Measurements from ENCODE around the gene HGF.
"Not testable (repeated sequence)": the region's sequence is repeated elsewhere in the genome, so short reads cannot be mapped to it uniquely, and the experiment has no call there.

Gene HGF

DNA sequence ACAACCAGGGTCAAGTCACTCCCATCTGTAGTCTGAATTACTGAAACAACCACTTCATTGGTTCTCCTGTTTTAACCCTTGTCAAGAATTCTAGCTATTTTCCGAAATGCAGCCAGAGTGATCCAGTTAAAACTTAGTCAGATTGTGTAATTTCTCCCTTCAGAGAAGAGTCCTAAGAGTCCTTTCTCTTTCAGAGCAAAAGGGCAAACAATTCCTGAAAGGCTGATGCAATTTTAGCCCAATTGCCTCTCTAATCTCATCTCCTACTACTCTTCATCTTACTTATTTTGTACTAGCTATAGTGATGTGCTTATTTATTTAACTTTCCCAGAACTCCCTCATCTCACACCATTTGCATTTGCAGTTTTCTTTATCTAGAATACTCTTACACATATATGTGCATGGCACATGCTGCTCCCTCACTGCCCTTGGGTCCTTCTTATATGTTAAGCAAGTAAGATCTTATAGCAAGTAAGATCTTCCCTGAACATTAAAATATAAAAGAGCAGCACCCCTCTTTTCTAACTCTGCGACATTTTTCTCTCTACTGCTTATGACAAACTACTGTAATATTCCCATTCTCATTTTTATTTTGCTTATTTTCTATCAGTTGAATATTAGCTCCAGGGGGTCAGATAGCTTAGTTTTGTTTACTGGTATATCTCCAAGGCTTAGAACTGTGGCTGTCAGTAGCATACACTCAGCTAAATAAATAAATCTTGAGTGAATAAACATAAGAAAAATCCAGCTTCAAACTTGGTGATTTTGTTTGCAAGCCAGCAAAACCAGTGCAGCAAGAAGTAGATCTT is 44.6 kb downstream of the HGF start:
- in situ Hi-C loops (cut with HindIII; ENCODE audit: low sequenced_read_pairs): no loop called here

DNA sequence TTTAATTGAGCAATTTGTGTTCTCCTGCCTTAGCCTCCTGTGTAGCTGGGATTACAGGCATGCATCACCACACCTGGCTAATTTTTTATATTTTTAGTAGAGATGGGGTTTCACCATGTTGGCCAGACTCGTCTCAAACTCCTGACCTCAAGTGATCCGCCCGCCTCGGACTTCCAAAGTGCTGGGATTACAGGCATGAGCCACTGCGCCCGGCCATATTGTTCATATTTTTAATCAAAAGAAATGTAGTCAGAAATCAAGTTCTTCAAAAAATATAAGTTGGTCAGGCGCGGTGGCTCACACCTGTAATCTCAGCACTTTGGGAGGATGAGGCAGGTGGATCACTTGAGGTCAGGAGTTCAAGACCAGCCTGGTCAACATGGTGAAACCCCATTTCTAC is 47.6 kb downstream of the HGF start:
- in situ Hi-C loops (cut with HindIII; ENCODE audit: low sequenced_read_pairs): not testable (repeated sequence)

DNA sequence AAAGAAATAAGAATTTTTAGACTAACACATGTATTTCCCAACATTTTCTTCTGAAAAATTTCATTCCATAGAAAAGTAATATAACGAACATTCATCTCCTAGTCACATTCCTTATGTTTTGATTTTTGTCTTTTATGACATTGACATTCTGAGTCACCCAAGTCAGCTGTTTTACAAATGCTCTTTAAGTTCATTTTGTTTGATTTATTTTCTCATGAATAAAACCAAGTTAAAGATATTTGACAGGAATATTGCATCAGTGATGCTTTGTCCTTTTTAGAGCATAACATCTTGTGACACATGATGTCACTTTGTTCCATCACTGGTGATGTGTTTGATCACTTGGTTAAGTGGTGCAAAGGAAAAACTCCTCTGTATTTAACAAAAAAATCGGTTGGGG is 48.4 kb downstream of the HGF start:
- in situ Hi-C loops (cut with HindIII; ENCODE audit: low sequenced_read_pairs): no loop called here

DNA sequence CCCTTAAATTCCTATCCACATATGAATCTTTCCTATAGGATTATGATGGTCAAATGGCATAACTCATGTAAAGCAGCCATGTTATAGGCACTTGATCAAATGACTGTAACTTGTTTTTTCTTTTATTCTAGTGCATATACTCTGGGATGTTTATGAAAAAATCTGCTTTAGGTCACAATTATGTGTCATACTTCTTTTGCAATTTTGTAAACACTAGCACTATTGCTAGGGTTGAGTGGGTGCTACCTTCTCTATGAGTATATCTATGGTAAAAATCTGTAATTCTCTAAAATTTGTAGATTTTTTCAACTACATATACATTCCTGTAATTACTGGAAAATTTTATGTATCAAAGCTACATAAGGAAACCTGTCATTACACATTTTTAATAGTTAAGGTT is 50.0 kb downstream of the HGF start:
- in situ Hi-C loops (cut with HindIII; ENCODE audit: low sequenced_read_pairs): no loop called here

DNA sequence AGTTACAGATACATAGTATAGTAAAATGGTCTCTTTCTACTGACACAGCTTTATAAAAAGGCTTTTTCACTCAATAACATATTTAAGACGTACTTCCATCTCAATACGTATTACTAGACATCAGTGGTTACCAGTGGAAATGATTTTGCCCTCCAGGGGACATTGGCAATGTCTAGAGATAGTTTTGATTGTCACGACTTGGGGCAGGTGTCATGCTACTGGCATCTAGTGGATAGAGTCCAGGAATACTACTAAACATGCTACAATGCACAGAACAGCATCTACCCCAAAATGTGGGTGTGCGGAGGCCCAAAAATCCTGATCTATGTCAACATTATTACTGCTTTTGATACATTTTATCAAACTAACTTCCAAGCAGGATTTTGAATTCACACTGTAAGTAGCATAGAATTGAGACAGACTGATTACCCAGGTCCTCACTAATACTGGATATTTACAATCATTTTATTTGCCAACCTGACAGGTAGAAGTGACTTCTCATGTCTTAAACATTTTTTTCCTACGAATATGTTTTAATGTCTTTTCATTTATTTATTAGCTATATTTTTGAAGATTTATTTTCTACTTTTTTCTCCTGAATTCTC is 53.8 kb downstream of the HGF start:
- in situ Hi-C loops (cut with HindIII; ENCODE audit: low sequenced_read_pairs): no loop called here

DNA sequence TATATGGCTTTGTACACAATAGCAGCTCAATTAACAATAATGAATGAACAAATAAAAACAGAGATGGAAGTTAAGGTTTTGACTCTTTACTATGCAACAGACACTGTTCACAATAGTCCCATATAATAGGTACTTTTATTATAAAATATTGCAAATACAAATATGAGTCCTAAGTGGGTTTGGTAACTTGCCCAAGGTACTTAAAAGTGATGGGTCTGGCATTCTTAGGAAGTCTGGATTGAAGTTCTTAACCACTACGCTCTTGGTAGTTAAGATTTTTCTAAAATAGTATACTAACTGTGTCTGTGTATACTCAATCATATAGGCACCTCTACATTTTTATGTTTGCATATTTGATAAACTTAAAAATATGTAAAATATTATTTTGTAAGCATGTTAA is 55.5 kb downstream of the HGF start:
- in situ Hi-C loops (cut with HindIII; ENCODE audit: low sequenced_read_pairs): no loop called here

DNA sequence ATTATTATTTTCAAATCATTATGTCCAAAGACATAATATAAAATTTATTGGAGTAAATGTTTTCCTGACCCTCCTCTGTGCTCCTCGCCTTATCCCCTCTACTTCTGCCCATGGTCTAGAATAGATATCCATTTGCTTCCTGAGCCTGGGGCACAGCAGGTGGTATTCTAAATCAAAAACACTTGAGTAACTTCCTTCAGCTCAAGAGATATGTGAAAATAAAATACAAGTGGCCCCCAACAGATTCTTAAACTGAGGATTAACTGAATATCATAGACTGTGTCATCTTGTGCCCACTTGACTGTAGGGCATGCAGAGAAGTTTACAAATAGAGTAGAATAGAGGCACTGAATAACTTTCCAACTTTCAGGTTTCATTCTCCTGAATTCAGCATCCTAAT is 59.1 kb downstream of the HGF start:
- in situ Hi-C loops (cut with HindIII; ENCODE audit: low sequenced_read_pairs): no loop called here

DNA sequence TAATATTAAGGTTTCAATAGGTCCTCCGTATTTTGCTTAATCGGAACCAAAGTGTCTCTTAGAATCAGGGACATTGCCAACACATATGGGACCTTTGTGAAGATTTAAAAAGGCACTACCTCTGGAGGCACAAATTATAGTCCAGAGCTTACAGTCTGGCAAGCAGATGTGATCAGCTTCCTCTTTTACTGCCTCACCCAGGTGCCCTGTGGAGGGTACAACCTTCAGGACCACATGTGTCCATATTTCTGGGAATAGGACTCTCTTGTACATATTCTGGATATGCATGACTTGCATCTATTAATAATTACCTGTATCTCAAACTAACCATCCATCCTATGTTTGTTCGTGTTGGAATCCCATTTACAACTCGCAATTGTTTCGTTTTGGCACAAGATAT is 60.0 kb downstream of the HGF start:
- in situ Hi-C loops (cut with HindIII; ENCODE audit: low sequenced_read_pairs): no loop called here

DNA sequence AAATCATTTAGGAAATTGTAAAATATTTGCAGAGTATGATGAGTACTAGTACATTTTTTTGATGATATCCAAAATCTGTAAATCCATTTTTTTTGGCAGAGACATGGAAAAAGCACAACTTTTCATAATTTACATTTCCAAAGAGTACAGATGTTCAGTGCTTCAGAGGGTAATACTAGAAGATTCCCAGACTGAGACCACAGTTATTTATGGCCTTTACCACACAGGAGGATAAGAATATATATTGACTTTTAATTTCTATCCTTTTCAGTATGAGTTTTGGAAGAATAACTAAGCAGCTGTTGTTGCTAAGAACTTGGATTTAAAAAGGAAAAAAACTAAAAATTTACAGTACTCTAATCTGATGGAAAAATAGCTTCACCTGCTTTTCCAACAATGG is 61.9 kb downstream of the HGF start:
- in situ Hi-C loops (cut with HindIII; ENCODE audit: low sequenced_read_pairs): no loop called here

DNA sequence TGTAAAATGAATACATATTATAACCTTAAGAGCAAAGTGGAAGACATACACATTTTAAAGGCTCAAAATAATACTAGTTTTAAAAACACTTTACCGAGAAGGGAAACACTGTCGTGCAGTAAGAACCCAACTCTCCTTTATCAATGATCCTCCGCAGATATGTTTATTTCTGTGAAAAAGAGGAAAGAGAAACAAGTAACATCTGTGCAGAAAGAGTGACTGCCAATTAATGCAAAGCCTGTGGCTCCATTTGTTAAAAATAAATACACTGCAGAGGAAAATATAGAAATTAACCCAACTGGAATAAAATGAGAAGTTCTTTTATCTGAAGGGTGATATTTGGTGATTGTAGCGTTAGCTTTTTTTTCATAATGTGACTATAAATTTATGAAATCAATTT is 62.7 kb downstream of the HGF start:
- in situ Hi-C loops (cut with HindIII; ENCODE audit: low sequenced_read_pairs): no loop called here

DNA sequence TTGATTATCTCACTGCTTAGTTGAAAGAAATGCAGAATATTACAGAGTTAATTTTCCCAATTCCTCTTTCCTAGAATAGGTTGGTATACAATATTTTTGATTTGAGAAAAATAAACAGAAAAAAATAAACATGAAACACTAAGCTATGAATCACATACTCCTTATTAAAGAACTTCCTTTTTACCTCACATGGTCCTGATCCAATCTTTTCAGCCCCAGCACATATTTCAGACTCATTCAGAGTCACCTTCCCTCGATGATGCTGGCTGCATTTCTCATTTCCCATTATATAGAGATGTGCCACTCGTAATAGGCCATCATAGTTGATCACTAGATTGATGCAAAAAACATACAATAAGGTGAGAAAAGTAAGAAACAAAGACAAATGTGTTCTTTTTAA is 64.6 kb downstream of the HGF start:
- in situ Hi-C loops (cut with HindIII; ENCODE audit: low sequenced_read_pairs): no loop called here

DNA sequence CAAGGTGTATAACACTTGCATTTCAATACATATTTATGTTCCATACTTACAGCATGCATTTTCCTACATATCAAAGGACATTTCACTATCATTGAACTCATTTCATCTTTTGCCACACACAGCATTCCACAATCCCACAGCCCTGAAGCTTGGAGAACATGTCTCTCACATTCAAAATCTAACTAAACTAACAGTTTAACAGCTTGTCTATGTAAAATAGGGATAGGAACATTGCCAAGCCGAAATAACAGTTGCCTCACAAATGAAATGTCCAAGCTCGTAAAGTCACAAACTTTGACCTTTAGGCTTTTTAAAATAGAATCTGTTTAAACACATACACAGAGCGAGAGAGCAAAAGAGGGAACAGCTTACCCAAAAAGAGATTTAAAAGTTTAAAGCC is 65.3 kb downstream of the HGF start:
- in situ Hi-C loops (cut with HindIII; ENCODE audit: low sequenced_read_pairs): no loop called here

DNA sequence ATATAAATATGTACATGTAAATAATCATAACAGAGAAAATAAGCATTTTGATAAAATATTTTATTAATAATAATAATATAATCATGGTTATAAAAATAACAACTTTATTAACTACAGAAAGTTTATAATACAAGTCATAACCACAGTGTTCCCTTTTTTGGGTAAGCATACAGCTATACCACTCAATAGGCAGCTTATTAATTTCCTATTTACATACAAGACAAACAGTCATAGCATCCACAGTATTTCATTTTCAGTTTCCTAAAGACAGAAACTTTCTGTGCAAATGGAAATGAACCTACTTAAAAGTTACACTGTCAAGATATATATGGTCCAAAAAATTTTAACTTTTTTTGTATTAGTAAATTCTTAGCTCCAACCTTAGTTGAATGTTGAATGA is 70.9 kb downstream of the HGF start:
- in situ Hi-C loops (cut with HindIII; ENCODE audit: low sequenced_read_pairs): no loop called here

DNA sequence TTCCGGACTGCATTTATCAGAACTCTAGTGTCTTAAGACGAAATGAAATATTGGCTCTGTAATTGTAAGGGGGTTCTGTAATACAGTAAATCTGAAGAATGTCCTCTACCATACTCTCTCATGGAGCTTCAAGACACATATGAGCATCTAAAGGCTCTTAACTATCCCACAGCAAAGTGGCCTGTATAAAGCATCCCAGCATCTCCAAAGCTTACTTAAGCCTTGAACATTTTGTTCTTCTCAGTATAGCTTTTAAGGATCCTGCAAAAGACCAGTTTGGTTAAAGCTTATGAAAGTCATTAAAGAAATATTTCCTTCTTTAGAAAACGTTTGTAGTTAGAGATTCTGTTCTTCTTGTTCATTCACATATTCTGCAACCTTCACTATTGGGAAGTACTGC is 75.1 kb downstream of the HGF start:
- in situ Hi-C loops (cut with HindIII; ENCODE audit: low sequenced_read_pairs): no loop called here

DNA sequence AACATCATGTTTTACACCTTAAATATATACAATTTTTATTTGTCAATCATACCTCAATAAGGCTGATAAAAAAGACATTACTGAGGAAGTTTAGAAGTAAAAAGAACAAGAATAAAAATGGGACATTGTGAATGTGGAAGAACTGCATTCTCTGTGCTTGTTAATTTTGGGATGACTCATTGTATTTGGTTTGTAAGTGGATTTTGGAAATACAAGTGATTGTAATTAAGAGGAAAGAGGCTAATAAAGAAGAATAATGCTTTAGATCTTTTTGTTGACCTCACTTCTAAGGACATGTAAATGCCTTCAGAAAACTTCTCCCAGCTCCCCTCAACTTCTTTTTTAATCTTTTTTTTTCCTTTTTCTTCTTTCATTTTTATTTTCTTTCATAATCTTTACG is 76.0 kb downstream of the HGF start:
- in situ Hi-C loops (cut with HindIII; ENCODE audit: low sequenced_read_pairs): no loop called here

DNA sequence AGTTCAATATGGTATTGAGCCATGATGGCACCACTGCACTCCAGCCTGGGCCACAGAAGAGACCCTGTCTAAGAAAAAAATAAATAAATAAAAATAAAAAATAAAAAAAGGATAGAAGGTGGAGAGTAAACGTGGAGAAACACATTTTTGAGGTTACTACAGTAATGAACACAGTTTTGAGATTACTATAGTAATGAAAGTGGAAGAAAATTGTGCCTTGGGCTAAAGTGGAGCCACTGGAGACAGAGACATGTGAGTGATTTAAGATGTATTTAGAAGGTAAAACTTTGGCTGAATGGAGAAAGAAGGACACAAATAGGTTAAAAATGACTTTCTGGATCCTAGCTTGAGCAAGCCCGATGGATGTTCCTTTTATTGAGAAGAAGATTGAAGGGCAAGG is 76.8 kb downstream of the HGF start:
- in situ Hi-C loops (cut with HindIII; ENCODE audit: low sequenced_read_pairs): no loop called here

DNA sequence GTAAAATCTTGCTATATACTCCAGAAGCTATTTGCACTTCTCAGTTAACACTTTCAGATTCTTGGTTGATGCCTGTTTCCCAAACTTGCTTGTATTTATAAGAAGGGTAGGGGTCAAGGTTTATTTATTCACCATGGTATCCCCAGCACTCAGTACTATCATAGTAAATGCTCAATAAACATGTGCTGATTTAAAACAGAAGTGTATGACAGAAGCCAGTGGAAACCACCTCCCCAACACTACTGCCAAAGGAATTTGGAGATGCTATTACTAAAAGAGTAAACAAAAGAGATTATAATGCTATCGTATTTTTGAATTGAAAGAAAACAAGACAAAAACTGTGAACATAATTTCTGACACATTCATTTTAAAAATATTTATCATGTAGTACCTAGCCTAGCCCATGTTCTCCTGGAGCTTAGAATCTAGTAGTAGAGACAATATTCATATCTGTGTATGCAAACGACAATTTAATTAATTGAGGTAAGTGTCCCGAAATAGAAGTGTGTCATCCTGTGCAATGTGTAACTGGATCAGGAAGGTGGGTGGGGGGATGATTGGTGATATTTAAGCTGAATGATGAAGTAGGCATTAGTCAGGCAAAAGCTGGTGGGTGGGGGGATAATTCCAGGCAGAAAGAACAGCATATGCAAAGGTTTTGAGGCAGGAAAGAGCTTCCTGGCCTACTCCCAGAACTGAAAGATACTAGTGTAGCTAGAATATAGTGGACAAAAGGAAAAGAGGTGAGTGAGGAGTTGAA is 77.5 kb downstream of the HGF start:
- in situ Hi-C loops (cut with HindIII; ENCODE audit: low sequenced_read_pairs): no loop called here

DNA sequence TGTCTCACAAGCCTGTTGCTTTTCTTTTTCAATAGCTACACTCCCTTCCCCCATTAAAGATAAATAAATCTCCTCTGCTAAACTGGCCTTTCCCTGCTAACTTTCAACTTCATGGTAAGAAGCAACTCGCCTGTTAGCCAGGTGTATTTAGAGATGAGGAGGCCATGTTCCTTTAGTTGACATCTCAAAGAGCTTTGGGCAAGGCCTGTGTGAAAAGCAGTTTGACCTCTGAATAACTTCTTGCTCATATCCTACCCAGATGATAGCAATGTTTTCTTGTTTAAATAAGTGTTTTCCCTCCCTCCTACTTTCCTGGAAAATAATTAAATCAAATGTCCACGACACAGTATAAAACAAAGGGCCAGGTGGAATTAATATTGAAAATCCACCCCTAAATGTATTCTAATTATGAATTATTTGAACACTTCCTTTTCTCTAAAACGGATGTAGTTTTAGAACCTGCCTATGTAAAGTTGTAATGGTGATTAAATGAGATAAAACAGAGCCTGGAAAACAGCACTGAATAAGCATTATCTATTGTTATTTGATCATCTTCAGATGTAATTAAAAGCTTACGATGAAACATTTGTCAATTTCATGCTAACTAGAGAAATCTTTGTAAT is 78.5 kb downstream of the HGF start:
- in situ Hi-C loops (cut with HindIII; ENCODE audit: low sequenced_read_pairs): no loop called here

DNA sequence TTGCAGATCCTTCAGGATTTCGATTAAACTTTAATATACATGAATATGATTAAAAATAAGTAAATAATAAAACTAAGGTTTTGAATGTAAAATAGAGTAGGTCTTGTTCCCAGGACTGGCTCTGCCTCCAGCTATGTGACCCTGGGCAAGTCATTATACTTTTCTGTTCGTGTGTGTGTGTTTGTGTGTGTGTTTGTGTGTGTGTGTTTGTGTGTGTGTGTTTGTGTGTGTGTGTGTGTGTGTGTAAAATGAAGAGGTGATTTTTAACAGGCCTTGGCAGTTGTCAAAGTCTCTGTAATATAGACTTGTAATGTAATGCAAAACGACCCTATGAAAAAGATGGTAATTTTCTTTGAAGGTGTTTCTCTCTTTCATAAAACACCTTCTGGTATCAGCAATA is 79.2 kb downstream of the HGF start:
- in situ Hi-C loops (cut with HindIII; ENCODE audit: low sequenced_read_pairs): no loop called here

DNA sequence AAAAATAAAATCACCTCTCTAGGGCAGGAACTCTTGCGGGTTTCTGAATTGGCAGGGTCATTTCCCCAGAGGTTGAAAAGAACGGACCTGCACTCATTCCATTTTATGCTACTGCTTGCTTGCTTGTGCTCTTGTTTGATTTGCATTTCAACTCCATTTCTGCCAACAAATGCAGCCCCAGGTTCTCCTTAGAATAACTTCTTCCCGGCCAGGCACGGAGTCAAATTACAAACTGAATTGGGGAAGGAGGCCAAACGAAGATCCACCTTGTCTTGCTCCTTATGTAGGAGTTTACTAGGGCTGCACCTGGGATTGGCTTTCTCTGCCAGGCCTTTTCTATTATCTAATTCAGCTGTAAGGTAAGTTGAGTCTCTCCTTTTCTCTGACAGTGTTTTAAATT is 79.6 kb downstream of the HGF start:
- in situ Hi-C loops (cut with HindIII; ENCODE audit: low sequenced_read_pairs): no loop called here

DNA sequence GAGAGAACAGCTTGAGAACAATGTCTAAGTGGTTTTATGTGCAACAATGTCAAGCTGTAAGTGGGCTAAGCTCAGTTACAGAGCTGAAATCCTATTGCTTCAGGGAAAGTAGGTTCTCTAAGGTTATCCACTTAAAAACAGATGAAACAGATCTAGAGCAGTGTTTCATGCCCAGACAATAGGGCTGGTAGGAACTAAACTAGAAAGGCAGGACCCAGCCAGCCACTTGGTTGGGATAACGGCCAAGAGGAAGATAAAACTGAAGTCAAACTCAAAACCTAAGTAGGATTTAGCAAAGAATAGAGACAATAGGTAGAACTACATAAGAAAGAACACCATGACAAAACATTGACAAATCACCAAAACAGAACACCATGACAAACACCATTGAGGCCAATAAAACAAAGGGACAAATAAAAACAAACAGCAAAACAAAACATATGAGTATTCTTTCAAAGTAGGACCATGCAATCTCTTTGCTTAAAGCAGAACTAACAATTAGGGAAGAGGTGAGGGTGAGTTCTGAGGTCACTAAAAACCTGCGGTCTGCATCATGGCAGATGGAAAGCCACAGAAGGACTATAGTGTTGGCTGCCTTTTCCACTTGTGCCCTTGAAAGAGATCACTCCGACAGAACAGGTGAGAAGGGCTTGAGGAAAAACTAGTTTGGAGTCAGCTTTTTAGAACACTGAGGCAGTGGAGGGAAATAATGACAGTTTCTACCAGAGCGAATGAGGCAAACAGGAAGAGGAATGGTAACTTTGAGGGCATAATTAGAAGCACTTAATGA is 81.0 kb downstream of the HGF start:
- in situ Hi-C loops (cut with HindIII; ENCODE audit: low sequenced_read_pairs): no loop called here

All from DLD1 (cell line).